Left cardiac atrium (tissue), 4 donors: Measurements from ENCODE around the gene MSGN1. TPM values are rescaled to one million over a fixed set of nuclear protein-coding genes. Genes with fewer than 3 reads are reported as not detected.

Source experiments
- ATAC-seq, 2 donors: fragments of 200-7000 bp; cut with Tn5 transposase; one replicate each; pipeline ENCODE4 v1.9.1; 2020; ENCODE audit warnings: mild to moderate bottlenecking in 2 of 2, moderate library complexity in 2 of 2
- DNase-seq: peaks from one replicate; pipeline ENCODE4 v3.0.0-alpha.2; 2020
- intact Hi-C, 2 donors: fragments of 100-400 bp; cut with DNase I; formaldehyde crosslinking; loops; one replicate each; pipeline versions ENCODE4 v1.14.1 to v1.15.1; 2022 to 2023
- long read RNA-seq: library from polyadenylated mRNA; unstranded; transcript quantifications from one replicate; pipeline ENCODE4 v2.0.0, GENCODE V29; 2021
- total RNA-seq, 2 donors: library from RNA; stranded (reverse); fragmentation: NEBNext Ultra II Directional; extraction: Animal tissue kit (Norgen Biotek cat#: 25700); gene quantifications; one replicate each; pipeline ENCODE4 v1.2.1, GENCODE V29; 2021
- donor health status: DM: no; HTN: yes; CAD: no.
- donor health status: DM: no; HTN: yes; CAD: no; lungs with severe emphysema.
- donor health status: DM: yes; HTN: yes; CAD: no.
- donor health status: Dilated cardiomyopathy.

The MSGN1 gene, protein sequence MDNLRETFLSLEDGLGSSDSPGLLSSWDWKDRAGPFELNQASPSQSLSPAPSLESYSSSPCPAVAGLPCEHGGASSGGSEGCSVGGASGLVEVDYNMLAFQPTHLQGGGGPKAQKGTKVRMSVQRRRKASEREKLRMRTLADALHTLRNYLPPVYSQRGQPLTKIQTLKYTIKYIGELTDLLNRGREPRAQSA
- total RNA-seq, result not detected
- long read RNA-seq, result 0 reads

DNA sequence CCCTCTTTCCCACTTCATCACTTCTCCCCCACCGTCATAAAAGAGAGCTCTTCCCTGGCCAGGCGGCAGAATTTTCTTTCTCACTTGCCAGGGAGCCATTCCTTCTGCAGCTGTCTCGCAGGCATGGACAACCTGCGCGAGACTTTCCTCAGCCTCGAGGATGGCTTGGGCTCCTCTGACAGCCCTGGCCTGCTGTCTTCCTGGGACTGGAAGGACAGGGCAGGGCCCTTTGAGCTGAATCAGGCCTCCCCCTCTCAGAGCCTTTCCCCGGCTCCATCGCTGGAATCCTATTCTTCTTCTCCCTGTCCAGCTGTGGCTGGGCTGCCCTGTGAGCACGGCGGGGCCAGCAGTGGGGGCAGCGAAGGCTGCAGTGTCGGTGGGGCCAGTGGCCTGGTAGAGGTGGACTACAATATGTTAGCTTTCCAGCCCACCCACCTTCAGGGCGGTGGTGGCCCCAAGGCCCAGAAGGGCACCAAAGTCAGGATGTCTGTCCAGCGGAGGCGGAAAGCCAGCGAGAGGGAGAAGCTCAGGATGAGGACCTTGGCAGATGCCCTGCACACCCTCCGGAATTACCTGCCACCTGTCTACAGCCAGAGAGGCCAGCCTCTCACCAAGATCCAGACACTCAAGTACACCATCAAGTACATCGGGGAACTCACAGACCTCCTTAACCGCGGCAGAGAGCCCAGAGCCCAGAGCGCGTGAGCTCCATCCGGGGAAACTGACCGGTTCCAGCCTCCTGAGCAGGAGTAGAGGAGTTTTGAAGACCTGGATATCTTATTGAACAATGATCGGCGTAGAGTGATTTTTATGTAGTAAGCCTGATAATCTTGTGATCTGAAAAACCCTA lies at the start of gene MSGN1:
Gene MSGN1 (plus strand): TSS at position 65 of the 850 bp plus-strand sequence. CDS start 59 bp downstream, at position 124.
- DNase-seq (no peak), ATAC-seq (no peak)
- intact Hi-C loops, result no loop called here

DNA sequence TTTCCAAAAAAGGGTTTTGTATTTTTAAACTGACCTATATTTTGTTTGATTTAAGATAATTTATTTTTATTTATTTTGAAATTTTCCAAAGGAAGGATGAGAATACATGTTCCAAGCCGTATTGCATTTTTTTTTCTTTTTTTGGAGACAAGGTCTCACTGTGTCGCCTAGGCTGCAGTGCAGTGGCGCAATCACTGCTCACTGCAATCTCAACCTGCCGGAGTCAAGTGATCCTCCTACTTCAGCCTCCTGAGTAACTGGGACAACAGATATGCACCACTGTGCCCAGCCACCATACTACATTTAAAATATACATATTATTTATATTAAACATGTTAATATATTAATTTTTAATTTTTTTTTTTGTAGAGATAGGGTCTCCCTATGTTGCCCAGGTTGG lies 47.4 kb upstream of the MSGN1 start:
- ATAC-seq (no peak), DNase-seq (no peak)
- intact Hi-C loops, result no loop called here

DNA sequence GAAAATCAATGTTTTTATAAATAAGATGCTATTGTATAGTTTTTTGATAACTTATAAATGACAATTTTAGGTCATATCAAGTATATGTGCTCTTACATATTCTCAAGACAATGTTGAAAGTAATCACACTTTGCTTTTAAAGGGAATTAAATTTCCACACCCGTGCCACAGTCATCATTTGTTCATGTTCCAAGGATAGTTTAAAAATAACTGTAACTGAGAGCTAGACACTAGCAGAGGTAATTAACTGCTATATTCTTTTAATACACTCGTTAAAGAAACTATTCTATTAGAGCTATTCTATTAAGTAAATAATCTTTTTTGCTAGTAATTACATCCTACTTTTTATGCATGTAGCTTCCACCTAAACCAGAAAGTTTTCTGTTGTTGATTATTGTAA lies 44.3 kb upstream of the MSGN1 start:
- ATAC-seq (no peak), DNase-seq (no peak)
- intact Hi-C loops, result no loop called here

DNA sequence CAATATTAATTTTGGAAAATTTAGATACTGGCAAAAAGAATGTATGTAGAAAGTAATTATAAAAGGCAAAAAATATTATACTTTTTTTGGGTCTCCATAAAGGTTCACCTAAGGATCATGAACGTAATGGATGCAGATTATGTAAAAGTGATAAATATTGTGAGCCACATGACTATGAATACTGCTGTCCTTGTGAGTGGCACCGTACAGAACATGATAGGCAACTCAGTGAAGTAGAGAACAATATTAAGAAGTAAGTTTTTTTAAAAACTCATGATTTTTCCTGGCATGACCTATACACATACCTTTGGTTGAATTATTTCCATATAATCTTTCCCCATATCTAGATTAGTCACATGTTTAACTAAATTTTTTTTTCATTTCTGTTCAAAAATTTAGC lies 43.7 kb upstream of the MSGN1 start:
- intact Hi-C loops, result no loop called here
- no peak for ATAC-seq
- no peak for DNase-seq

DNA sequence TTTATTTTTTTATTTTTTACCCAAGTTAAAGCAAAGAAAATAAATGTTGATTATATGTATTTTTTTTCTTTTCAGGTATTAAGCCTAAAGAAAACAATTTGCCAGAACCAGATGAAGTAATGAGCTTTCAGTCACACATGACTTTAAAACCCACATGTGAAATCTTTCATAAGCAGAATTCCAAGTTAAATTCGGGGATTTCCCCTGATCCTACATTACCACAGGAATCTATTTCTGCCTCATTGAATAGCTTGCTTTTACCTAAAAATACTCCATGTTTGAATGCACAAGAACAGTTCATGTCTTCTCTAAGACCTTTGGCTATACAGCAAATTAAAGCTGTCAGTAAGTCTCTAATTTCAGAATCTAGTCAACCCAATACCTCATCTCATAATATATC lies 35.7 kb upstream of the MSGN1 start:
- DNase-seq (no peak), ATAC-seq (no peak)
- intact Hi-C loops, result no loop called here

DNA sequence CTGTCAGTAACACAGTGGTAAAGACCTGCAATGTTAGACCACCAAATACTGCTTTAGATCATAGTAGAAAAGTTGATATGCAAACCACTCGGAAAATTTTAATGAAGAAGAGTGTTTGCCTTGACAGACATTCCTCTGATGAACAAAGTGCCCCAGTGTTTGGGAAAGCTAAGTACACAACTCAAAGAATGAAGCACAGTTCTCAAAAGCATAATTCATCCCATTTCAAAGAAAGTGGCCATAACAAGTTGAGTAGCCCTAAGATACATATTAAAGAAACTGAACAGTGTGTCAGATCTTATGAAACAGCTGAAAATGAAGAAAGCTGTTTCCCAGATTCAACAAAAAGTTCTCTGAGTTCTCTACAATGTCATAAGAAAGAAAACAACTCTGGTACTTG lies 34.8 kb upstream of the MSGN1 start:
- intact Hi-C loops, result no loop called here
- DNase-seq (no peak), ATAC-seq (no peak)

DNA sequence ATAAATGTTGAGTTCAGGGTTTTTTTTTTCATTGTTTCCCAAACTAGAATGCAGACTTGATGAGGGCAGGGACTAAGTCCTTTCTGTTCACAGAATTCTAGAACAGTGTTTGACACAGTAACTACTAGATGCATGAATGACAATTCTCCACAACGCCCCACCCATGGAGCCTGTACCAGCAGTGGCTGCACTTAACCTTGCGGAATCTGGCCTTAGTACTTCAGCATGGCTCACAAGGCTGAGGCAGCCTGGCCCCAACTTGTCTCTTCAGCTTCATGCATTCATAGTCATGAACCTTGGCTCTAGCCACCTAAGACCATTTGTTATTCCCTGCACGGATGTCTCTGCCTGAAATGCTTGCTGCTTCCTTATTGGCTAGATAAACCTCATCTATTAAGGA lies 29.5 kb upstream of the MSGN1 start:
- no peak for ATAC-seq
- no peak for DNase-seq
- intact Hi-C loops, result no loop called here

DNA sequence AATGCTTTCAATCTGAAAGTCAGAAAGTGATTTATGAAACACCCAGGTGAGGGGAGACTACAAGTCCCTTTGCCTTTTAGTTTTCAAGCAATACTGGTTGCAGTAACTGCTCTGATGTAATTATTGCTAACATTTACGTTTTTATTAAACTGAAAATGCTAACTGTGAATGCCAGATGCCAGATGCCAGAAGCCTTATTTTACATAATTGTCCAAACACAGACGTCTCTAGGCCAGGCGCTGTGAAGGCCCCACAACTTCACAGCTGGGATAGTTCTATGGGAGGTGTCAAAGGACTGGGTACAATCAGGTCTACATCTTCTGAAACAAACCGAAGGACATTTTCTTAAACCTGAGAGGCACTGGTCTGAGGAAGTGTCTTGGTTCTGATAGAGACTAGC lies 27.5 kb upstream of the MSGN1 start:
- DNase-seq, result no peak
- no peak for ATAC-seq
- intact Hi-C loops, result no loop called here

DNA sequence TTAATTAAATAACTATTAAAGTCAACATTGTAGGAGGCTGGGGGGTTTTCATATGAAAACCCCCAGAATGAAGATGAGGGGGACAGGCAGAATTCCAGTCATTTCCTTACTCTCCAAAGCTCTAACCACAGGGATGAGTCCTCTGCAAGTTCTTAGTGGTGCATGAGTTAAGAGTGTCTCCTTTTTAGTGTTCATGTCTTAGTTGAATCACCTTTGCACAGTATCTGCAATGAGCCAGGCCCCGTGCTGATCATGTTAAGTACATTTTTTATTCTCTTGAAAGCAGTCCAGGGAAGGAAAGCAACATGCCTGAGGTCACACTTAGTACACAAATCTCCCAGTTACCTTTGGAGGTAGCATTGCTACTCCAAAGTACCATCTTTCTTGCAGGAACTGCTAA lies 25.7 kb upstream of the MSGN1 start:
- DNase-seq (no peak), ATAC-seq (no peak)
- intact Hi-C loops, result no loop called here

DNA sequence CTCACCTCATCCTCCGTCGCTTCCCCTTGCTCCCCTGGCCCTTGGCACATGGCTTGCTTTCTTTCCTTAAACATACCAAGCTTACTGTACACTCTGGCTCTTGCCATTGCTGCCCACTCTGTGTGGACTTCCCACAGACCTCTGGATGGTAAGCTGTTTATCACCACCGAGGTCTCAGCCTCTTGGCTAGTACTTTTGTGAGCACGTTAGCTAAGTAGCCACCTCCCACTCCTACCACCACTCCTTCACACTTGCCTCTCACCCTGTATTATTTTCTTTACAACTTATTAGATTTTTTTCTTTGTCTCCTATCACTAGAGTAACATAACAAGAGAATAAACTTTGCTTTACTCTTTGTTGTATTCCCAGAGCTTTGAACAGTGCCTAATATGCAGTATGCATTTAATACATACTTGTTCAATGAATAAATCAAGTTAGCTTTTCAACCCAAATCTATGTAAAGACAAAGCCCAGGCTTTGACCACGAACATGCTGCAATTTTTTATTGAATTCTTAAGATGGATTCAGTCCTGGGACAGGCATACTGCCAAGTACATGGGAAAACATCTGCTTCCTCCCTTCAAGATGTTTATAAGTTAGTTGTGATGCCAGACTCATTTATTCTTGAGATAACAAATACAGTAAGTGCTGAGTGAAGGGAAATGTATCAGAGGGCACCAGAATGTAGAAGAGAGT lies 25.0 kb upstream of the MSGN1 start:
- intact Hi-C loops, result no loop called here
- ATAC-seq (no peak), DNase-seq (no peak)

DNA sequence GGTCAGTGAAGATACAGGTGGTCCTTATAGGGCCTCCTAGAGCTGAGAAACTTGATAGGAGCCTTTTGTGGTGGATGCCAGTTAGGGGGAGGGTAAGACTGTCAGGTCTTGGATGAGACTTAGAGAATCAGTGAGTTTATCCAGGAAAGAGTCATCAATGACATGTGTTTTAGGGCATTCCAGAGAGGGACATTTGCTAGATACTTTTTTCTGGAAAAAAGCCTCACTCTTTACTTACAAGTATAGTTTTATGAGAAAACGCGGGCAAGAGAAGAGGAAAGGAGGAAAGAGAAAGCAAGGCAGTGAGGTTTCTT lies 24.5 kb upstream of the MSGN1 start:
- ATAC-seq (no peak), DNase-seq (no peak)
- intact Hi-C loops, result no loop called here

DNA sequence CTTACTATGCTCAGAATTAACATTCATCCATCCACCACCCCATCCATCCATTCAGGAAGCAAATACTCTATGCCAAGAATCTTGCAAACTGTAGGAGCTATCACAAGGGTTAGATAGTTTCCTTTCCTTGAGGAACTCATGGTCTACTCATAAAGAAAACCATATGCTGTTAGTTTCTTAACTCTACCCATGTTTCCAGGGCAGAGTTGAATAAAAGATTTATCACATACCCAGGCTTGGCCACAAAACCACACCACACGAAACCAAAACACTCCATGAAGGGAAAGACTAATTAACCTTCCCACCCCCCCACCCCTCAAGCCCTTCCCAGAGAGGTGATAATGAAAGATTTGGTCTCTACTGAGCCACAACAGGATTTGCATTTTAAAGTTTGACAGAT lies 23.7 kb upstream of the MSGN1 start:
- DNase-seq (no peak), ATAC-seq (no peak)
- intact Hi-C loops, result no loop called here

DNA sequence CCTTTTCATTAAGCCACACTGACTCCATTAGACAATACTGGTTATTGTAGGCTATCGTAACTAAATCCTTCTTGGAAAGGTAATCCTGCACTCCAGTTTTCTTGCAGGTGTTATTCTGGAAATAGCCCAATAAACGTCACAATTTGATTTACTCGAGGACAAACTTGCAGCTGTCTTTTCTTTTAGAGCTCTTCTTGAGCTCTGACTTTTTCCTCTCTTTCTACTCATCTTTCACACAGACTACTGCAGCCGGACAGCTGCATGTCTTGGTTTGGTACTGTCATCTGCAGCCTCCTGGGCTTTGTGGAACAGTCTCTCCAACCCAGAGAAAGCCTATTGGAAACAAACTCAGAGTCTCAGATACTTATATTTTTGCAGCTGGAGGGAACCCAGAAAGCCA lies 23.0 kb upstream of the MSGN1 start:
- intact Hi-C loops, result no loop called here
- ATAC-seq, result no peak
- DNase-seq, result no peak

DNA sequence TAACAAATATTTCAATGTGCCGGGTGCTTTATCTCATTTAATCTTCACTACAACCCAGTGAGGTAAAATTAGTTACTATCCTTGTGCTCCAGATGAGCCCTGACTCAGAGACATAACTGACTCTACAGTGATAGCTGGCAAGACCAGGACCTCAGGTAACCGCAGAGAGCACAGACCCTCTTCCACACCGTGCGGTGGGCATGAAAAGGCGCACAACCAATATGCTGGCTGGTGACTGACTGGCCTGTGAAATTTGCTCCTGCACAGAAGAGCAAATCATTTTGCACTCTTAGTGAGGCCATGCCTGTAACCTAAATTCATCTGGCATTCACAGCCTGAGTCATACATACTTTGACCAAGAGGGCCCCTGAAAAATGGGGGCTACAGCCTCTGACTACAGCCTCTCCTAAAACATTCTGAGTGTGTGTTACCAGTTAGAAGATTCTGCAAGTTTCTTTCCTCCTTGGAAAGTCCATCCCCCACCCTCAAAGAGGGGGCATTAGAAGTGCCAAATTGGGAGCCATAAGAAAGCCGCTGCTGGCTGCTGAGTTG lies 22.4 kb upstream of the MSGN1 start:
- no peak for ATAC-seq
- intact Hi-C loops, result no loop called here
- no peak for DNase-seq

DNA sequence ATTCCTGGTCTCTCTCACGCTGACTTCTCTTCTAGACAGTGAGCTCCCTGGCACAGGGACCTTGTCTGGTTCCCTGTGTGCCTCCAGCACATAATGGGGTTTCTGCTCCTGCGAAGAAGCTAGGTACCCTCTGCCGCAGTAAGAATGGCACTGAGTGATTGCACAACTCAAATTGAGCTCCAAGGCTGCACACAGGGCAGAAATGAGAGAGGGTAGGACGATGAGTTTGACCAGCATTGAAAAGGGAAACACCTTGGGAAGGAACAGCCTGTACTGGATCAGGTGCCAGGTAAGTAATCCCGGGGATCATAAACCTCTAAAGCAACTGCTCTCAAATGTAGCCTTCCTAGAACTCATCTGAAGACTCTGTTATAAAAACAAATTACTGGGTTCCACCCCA lies 21.0 kb upstream of the MSGN1 start:
- no peak for DNase-seq
- ATAC-seq, result no peak
- intact Hi-C loops, result no loop called here

DNA sequence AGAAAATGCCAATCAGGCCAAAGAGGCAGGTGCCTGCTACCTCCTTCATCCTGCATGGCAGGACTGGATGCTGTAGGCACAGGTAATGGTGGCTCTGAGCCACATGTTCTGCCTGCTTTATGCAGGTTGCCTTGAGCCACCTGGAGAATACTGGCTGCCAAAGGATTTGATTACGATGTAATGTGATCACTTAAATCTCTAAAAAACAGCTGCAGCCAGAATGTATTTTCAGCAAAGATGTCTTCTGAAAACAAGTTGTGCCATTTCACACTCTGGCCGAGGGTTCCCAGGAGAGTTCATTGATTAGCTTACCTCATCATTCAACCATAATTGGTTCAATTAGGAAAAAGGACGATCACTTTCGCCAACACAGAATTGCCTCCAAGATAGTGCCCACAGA lies 17.9 kb upstream of the MSGN1 start:
- intact Hi-C loops, result no loop called here
- no peak for DNase-seq
- no peak for ATAC-seq

DNA sequence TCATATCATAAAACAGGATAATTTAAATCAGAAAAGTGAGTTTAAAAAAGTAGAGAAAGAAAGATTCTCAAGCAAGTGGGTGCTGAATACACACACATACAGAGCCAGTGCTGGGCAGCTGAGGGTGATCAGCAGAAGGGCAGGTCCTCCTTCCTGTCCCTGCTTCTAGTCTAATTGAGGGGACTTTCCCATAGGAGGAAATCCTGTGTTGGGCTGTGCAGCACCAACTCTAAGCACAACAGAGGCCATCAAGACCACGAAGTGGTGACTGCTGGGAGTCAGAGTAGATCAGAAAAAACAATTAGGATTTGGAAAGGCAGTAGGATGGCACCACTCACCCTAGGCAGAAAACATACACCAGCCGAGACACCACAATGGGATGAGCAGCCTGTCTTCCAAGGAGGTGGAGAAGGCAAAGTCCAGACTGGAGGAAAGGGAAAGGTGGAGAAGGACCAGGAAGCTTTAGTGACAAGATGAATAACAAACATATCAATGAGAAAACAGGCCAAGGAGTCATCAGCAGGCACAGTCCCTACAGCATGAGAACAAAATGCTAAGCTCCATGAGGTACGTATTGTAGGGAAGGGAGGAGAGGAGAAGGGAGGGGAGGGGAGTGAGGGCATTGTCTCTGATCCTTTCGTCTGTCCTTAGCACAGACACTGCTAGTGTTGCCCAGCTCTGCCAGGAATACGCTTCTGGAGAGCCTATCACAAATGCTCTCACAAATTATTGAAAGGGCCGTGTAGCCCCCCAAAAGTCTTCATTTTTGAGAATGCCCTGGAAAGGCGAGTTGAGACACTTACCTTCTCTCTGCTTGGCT lies 16.7 kb upstream of the MSGN1 start:
- intact Hi-C loops, result no loop called here
- ATAC-seq (peak in 1 of 2 donors; percentile 20), DNase-seq (no peak)

DNA sequence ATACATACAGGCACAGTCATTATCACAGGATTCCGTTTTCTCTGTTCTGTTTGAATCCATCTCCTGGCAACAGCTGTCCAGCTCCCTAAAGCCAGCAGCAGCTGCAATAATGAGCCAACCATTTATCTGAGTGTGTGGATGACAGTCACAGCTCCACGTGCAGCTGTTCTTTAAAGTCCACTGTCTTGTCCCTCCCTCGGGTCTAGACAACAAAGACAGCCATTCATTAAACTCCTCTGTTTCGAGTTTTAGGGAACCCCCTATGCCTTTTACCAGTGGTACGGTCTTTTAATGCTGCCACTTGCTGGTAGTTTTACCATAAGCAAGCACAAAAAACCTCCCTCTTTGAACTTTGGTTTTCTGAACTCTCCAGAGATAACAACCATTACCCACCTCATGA lies 16.0 kb upstream of the MSGN1 start:
- DNase-seq (no peak), ATAC-seq (peak in 1 of 2 donors; percentile 73)
- intact Hi-C loops, result no loop called here

DNA sequence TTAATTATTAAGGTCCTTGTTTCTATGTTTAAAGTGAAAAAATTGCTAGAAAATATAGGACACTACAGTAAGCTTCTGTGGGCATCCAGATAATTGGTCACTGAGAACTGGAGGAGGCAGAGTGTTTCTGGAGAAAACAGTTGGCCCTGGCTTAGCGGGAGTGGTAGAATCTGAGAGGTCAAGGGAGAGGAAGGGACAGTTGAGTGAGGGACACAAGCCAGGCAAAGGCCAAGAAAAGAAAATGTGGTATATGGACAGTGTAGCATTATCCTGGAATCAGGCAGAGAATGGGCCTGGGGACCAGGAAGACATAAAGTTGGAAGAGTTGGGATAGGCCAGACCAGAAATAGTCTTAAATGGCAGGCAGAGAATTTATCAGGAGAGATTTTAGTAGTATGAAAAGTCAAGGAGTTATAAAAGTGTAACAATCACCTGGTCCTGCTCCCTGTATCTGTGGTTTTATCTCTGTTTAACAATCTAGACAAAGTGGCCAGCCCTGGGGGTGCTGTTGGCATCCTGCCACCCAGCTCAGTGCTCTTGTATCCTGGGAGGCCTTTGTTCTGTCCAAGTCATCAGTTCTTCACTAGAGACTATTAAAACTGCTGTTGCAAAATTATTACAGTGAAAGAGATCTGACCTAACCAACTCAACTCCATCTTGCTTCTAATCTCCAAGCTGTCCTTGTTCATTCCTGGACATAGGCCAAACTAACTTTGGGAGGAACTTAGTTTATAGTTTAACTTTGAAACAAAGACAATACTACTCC lies 15.4 kb upstream of the MSGN1 start:
- ATAC-seq (no peak), DNase-seq (no peak)
- intact Hi-C loops, result no loop called here
